PC-3 (cell line): Measurements from ENCODE around the gene HERC2.

Source experiments
- EZH2 ChIP-seq: fragments of 300-600 bp; sonication (generic); IDR thresholded peaks from one replicate; pipeline ENCODE4 v1.6.1; 2017; ENCODE audit warnings: antibody characterized with exemption, mild to moderate bottlenecking, low read length; ENCODE audit not compliant: unreplicated experiment
- EZH2phosphoT487 ChIP-seq: fragments of 300-600 bp; sonication (generic); IDR thresholded peaks from 2 replicates; pipeline ENCODE4 v1.6.1; 2018; ENCODE audit warnings: mild to moderate bottlenecking, antibody characterized with exemption, low read length, borderline replicate concordance
- TF ChIP-seq, protein P1 (sequence below): fragments of 300-600 bp; sonication (generic); conservative IDR thresholded peaks from 2 replicates; pipeline ENCODE4 v1.5.1; 2017; ENCODE audit warnings: antibody characterized with exemption, low read depth, mild to moderate bottlenecking, low read length

DNA sequence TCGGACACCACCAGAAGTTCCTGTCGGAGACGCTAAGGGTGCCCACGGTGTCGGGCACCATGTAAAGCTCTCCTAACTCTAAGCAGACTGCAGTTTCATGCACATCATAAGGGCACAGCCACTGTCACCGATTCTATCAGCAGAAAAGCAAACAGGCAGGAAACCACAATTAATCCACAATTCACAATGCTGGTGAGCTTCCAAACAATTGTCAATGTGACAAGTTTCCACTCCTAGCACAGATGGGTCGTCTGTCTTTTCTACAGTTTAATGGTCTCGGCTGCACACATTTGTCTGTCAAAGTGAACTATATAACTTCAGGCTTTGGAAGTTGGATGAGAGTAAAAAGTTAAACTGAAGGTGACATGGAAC, 214.1 kb downstream of the HERC2 start:
- TF ChIP-seq EZH2 = no peak
- TF ChIP-seq, protein P1, sequence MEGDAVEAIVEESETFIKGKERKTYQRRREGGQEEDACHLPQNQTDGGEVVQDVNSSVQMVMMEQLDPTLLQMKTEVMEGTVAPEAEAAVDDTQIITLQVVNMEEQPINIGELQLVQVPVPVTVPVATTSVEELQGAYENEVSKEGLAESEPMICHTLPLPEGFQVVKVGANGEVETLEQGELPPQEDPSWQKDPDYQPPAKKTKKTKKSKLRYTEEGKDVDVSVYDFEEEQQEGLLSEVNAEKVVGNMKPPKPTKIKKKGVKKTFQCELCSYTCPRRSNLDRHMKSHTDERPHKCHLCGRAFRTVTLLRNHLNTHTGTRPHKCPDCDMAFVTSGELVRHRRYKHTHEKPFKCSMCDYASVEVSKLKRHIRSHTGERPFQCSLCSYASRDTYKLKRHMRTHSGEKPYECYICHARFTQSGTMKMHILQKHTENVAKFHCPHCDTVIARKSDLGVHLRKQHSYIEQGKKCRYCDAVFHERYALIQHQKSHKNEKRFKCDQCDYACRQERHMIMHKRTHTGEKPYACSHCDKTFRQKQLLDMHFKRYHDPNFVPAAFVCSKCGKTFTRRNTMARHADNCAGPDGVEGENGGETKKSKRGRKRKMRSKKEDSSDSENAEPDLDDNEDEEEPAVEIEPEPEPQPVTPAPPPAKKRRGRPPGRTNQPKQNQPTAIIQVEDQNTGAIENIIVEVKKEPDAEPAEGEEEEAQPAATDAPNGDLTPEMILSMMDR = no peak
- no peak for TF ChIP-seq EZH2phosphoT487
